WTC11 (cell line): ENCODE data around the gene DAPK1.

Experiments used
- ATF1 ChIP-seq: sonication (generic); formaldehyde crosslinking; IDR thresholded peaks from 2 replicates; pipeline ENCODE4 v1.8.1; 2023; ENCODE audit warnings: mild to moderate bottlenecking, moderate library complexity, missing genetic modification reagents
- ATF2 ChIP-seq: sonication (generic); formaldehyde crosslinking; IDR thresholded peaks from 2 replicates; pipeline ENCODE4 v1.8.1; 2022; ENCODE audit warnings: low read depth, missing genetic modification reagents, borderline replicate concordance
- CREB1 ChIP-seq: sonication (generic); formaldehyde crosslinking; IDR thresholded peaks from 2 replicates; pipeline ENCODE4 v1.8.0; 2023; ENCODE audit warnings: mild to moderate bottlenecking, missing genetic modification reagents
- CTCF ChIP-seq: fragments of 200-600 bp; IDR thresholded peaks from 2 replicates; pipeline ENCODE4 v1.8.0; 2022; ENCODE audit warnings: antibody characterized with exemption
- ELF4 ChIP-seq: sonication (generic); formaldehyde crosslinking; IDR thresholded peaks from 2 replicates; pipeline ENCODE4 v1.8.1; 2022; ENCODE audit warnings: low read depth, mild to moderate bottlenecking, moderate library complexity, missing genetic modification reagents
- JAZF1 ChIP-seq: fragments of 250-450 bp; sonication (Bioruptor Pico); IDR thresholded peaks from 2 replicates; pipeline ENCODE4 v1.9.0; 2021; ENCODE audit warnings: moderate library complexity, mild to moderate bottlenecking, inconsistent platforms
- KAT7 ChIP-seq: sonication (generic); formaldehyde crosslinking; IDR thresholded peaks from 2 replicates; pipeline ENCODE4 v1.8.1; 2023; ENCODE audit warnings: missing genetic modification reagents, mild to moderate bottlenecking, borderline replicate concordance
- NR1H2 ChIP-seq: sonication (generic); formaldehyde crosslinking; IDR thresholded peaks from 2 replicates; pipeline ENCODE4 v1.9.0; 2021; ENCODE audit warnings: mild to moderate bottlenecking, moderate library complexity, missing genetic modification reagents
- SP1 ChIP-seq: sonication (generic); formaldehyde crosslinking; conservative IDR thresholded peaks from 2 replicates; pipeline ENCODE4 v1.8.1; 2022; ENCODE audit warnings: missing genetic modification reagents

GRCh38 chr9:87562530-87563170 is 65.0 kb downstream of the DAPK1 start:
- TF ChIP-seq CTCF (no peak), JAZF1 (CRISPR knock-in tag) (no peak), ATF1 (CRISPR knock-in tag) (no peak), SP1 (CRISPR knock-in tag) (no peak), ELF4 (CRISPR knock-in tag) (no peak), KAT7 (CRISPR knock-in tag) (no peak), NR1H2 (no peak), ATF2 (CRISPR knock-in tag) (no peak), CREB1 (CRISPR knock-in tag) (no peak)
